SW 1271 (cell line): ENCODE measurements around the gene PLEKHS1.
"Not testable (repeated sequence)": the region's sequence is repeated elsewhere in the genome, so short reads cannot be mapped to it uniquely, and the experiment has no call there.

Source experiments
- DNase-seq, 2 experiments: peaks; one replicate each; lab custom pipeline; 2025; lab: John Stamatoyannopoulos, UW

Gene PLEKHS1

DNA sequence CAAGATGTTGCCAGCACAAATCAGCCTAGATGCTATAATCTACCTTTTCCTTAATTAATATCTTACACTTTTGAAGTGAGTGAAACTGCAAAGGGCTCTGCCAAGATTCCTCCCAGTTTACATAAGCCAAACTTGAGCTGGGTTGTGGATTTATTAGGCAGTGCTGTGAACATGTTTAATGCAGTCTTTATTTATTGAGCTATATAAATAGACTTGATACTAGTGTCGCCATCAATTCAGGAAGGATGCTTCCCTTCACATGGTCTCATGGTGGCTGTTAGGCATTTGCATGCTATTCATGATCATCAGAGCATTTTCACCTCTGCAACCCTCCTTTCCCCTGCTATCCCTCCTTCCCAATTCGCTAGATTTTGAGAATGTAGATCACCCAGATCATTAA lies 40.2 kb downstream of the PLEKHS1 start:
- no peak for DNase-seq

DNA sequence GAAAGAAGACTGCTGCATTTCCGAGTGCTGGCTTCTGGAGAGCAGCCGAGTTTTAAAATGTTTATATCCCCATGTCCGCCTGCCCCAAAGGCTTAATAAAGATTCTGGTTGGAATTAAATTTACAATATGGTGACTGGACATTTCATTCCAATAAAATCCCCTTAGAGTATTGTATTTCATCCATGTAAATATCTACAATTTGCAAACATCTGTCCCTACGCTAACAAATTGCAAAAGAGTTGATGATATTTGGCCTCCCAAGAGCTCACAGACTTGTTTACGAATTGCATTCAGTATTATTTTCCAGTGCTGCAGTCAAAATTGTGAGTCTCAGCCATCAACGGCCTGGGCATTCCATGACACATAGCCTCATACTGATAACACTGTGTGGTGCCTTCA lies 50.1 kb downstream of the PLEKHS1 start:
- no peak for DNase-seq

DNA sequence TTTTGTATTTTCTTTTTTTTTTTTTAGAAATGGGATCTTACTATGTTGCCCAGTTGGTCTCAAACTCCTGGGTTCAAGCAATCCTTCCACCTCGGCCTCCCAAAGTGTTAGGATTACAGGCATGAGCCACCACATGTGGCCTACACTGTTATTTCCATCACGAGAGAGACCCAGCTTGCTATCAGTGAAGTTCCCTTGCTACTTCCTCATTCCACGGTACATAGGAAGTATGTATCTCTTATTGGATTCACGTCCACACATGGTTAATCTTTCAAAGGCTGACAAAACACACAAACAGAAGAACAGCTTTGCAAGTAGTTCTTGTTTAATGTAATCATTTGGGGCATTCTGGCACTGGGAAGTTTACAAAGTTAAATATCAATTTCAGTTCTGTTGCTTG lies 51.5 kb downstream of the PLEKHS1 start:
- no peak for DNase-seq

DNA sequence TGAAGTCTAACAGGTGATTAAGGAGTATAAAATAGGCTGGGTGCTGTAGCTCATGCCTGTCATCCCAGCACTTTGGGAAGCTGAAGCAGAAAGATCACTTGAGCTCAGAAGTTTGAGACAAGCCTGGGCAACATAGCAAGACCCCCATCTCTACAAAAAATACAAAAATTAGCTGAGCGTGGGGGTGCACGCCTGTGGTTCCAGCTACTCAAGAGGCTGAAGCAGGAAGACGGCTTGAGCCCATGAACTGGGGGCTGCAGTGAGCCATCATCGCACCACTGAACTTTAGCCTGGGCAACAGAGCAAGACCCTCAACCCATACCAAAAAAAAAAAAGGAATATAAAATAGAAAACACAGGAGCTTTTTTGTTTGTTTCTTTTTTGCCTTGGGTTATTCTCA lies 55.0 kb downstream of the PLEKHS1 start:
- no peak for DNase-seq

DNA sequence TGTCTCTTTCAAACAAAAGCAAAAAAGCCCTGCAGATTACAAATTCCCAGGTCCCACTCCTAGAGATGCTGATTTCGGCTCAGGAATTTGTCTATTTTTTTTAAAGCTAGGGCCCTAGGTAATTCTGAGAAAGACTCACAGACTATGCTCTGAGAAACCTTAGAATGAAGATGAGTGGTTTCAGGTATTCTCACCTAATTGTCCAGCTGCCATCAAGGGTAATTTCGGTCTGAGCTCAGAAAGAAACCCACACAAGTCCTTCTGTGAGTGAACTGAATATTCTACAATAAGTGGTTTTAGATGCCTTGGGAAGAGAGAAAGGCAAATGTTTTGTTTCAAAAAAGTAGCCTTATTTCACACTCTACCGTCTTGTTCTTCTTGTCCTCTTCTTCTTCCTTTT lies 56.7 kb downstream of the PLEKHS1 start:
- no peak for DNase-seq

DNA sequence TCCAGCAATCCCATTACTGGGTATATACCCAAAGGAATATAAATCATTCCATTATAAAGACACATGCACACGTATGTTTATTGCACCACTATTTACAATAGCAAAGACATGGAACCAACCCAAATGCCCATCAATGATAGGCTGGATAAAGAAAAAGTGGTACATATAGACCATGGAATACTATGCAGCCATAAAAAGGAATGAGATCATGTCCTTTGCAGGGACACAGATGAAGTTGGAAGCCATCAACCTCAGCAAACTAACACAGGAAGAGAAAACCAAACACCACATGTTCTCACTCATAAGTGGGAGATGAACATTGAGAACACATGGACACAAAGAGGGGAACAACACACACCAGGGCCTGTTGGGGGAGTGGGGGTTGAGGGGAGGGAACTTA lies 63.2 kb downstream of the PLEKHS1 start:
- DNase-seq: not testable (repeated sequence)

DNA sequence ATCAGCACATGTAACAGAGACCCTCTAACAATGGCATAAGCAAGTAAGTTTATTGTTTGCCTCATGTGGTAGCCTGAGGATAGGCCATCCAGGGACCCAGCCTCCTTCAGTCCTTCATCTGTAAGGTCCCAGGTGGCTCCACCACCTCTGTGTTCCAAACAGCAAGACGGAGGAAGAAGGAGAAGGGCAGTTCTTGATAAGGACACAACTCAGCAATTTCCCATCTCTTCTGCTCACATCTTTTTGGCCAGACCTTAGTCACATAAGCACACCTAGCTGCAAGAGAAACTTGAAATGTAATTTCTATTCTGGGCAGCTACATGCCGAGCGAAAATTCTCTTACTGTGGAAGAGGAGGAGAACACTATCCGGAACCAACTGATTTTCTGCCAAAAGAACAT lies 68.5 kb downstream of the PLEKHS1 start:
- DNase-seq: no peak

DNA sequence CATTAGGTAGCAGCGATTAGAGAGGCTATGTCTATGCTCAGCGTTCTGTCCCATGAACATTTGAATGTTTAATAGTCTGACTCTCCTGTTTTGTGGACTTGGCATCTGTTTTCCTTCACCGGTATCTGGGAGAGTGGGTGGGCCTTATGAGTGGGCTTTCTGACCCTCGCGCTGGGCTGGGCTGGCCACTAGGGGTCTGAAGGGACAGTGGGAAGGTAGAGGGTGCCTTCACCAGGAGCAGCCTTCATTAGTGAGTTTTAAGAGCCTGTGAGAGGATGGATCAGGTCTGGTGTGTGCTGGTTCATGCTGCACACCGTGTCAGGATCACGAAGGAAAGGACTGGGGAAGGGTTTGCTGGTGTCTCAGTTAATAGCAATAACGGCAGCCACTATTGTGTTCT lies 69.0 kb downstream of the PLEKHS1 start:
- DNase-seq: no peak

DNA sequence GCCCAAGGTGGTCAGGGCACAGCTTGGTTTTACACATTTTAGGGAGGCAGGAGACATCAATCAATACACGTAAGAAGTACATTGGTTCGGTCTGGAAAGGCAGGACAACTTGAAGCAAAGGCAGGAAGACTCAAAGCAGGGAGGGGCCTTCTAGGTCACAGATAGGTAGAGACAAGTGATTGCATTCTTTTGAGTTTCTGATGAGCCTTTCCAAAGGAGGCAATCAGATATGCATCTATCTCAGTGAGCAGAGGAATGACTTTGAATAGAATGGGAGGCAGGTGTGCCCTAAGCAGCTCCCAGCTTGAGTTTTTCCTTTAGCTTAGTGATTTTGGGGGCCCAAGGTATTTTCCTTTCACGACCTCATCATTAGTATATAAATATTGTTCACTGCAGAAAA lies 69.8 kb downstream of the PLEKHS1 start:
- DNase-seq: not testable (repeated sequence)

DNA sequence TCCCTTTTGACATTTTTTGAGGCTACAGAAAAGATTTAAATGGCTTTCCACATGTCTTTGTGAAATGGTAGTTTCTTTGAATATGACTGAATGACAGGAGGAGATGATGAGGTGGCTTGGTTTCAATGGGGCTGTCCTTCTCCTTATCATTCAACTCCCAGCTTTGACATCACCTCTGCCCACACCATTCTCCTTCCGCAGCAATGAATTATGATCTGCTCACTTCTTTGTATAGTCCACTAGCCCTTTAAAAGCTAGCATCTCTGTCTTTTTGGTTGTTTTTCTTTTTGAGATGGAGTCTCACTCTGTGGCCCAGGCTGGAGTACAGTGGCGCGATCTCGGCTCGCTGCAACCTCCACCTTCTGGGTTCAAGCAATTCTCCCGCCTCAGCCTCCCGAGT lies 70.7 kb downstream of the PLEKHS1 start:
- no peak for DNase-seq

DNA sequence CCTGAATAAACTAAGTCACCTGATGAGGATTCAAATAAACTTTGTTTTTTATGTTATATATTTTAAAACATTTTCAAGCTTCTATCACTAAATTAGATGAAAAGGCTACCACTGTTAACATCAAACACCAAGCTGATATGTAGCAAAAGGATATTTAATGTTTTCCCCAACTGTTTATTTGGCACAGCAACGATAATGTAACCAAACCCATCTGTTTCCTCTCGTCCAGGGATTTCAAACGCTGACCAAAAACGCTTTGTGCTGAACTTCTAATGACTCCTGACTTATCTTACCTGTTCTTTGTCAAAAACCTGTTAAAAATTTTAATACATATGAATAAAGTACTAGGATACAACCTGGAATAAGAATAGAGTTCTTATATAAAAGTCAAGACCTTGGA lies 71.9 kb downstream of the PLEKHS1 start:
- DNase-seq: no peak

DNA sequence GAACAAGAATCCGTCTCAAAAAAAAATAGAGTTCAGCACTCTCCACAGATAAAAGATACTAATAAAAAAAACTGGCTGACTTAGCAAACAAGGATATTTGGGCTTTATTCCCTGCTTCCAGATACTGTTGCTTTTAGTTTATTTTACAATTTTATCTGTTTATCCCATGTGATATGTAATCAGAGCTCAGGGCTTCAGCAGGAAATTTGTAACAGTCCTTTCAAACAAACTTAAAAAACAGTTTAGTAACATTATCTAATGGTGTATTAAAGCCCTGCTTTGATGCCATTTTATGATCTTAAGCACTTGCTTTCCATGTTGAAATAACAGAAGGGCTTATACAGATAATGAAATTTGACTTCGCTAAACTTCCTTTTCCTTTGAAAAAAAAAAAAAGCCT lies 74.3 kb downstream of the PLEKHS1 start:
- DNase-seq: no peak

DNA sequence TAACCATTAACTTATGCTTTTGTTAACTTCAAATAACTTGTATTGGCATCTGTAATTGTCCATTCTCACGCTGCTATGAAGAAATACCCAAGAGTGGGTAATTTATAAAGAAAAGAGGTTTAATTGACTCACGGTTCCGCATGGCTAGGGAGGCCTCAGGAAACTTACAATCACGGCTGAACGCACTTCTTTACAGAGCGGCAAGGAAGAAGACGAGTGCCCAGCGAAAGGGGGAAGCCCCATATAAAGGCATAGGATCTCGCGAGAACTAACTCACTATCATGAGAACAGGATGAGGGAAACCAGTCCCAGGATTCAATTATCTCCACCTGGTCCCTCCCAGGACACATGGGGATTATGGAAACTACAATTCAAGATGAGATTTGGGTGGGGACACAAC lies 77.1 kb downstream of the PLEKHS1 start:
- DNase-seq: not testable (repeated sequence)
